Activated CD4-positive, alpha-beta T cell treated with anti-CD3 and anti-CD28 coated beads, Interleukin-2, amount 50 U/mL, for 24 hours (primary cell): ENCODE data around the gene ZBTB14.

ENCODE experiments used
- DNase-seq, 2 donors: peaks; one replicate each; pipeline ENCODE4 v3.0.0-alpha.2; 2020; ENCODE audit warnings: low read depth in 1 of 2, low spot score in 1 of 2

ZBTB14 gene

DNA sequence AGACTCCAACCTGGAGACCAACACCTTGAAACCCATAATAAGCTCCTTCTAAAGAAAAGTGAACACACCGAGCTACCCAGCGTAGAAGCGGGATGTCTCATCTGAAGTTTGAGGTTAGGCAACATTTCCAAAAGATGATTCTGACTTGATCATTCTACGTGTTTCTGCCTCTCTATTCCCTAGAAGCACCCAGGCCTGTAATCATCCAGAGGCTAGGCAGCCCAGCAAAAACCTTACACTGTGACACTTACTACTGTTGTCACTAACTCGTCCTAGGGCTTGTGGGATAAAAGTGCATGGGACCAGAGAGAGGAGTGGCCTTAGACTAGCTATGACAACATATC lies 1.4 kb downstream of the ZBTB14 start:
- DNase-seq = no peak

DNA sequence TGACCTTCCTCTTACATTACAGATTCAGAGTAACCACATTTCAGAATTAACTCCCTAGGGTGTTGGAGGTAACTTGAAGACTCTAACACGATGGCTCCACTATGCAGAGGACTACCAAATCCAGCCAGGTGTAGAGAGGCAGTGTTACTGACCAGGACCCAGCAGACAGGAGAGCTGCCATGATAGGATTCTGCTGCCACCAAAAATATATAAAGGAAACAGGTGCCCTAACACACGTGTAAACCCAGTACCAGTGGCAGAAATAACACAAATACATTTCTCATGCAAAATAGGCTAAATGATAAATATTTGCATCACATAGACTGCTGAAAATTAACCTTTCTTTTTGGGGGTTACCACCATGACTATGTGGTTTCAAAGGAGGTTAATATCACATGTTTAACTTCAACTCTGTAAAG lies 7.0 kb downstream of the ZBTB14 start:
- no peak for DNase-seq

DNA sequence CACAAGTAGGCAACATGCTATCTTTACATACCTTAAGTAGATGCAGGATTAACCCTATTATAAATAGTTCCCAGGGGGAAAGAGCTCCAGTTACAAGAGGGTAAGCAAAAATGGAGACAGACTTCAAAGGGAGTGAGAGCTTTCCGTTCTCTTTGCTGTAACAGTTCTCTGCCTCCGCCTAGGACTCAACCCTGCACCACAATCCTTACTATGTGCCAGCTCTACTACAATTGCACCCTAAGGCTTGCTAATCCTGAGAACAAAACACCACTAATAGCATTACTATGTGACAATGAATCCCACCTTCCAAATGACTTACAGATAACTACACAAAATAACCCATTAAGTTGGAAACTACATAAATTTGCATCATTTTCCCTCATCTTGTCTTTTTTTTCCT lies 7.7 kb downstream of the ZBTB14 start:
- DNase-seq = no peak

DNA sequence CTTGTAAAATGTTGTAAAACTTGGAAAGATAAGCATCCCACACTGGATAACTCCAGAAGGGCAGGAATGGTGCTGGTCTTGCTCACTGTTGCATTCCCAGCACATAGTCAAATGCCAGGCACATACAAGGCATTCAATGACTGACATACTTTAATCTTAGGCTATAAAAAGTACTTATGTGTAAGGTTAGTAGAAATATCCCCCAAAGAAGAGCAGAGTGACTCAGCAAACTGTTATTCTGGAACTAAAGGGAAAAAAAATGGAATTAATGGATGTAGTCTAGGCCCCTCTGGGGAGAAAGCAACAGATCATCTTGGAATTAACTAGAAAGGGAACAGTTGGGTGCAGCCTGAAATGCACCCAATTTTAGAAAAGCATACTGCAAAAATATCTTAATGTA lies 9.0 kb downstream of the ZBTB14 start:
- no peak for DNase-seq

DNA sequence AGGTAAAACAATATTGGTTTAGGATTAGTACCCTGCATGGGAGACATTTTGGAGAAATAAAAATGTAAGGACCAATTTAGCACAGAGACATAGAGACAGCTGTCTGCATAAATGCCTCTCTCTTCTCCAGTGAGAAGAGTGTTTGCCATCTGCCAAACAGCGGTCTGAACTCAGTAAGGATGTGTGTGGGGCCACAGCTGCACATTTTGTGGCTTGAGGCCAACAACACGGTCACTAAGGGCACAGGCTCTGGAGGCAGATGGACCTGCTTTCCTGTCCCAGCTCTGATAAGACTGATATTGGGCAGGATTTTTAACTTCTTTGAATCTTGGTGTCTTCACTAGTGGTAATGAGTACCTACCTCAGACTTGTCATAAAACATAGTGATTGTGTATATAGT lies 10.2 kb downstream of the ZBTB14 start:
- no peak for DNase-seq

DNA sequence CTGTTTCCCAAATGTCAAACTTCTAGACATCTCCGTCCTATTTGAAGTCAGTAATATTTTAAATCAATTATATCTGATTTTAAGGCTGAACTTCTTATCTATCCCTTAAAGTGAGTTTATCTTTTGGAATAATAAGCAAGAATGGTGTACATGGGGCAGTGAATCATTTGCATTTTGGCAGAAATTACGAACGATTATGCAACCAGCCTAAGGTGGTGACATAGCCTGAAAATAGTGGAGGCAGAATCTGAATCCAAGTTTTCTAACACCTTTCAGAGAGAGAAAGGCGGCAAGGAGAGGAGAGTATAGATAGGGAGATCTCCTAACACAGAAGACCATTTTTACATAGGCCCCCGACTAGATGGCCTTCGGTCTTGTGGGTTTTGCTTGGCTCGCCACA lies 10.7 kb downstream of the ZBTB14 start:
- no peak for DNase-seq

DNA sequence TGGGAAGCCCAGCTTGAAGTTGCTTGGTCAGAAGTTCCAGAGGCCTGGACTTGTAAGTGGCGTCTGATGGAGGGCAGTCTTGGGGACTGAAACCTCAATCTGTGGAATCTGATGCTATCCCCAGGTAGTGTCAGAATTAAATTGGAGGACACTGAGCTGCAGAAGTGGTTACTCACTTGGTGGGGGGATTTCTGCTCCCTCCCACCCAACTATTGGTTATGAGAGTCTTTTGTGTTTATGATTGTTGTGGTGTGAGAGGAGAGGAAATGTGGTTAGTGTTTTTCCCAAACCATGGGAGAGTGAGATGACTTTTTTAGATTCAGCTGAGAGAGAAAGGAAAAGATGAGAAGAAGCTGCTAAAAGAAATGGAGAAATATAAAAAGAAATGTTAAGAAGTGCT lies 12.8 kb downstream of the ZBTB14 start:
- no peak for DNase-seq

DNA sequence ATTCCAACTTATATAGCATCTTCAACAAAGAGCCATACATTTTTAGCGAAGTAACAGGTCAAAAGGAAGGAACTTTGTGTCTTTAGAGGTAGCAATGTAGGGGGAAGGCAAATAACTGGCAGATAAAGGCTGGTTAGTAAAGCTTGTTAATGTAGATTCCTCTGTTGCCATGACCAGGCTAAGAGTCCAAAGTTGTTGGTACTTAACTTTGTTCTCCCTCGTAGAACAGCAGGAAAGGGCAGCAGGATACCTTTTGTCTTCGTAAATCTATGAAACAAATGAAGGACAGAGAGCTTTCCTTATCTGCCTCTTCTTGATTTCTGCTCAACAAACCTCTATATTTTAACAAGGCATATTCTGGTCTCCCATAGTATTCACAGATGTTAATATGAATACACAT lies 18.6 kb downstream of the ZBTB14 start:
- no peak for DNase-seq

DNA sequence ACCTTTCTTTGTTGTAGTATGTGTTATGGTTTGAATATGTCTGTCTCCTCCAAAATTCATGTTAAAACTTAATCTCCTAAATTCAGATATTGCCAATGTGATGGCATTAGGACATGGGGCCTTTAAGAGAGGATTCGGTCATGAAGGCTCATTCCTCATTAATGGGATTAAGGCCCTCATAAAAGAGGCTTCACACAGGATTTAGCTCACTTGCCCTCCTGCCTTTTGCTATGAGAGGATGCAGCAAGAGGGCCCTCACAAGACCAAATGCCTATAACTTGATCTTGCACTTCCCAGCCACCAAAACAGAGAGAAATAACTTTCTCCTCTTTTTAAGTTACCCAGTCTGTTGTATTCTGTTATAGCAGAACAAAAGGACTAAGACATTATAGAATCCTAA lies 19.7 kb downstream of the ZBTB14 start:
- DNase-seq = no peak

DNA sequence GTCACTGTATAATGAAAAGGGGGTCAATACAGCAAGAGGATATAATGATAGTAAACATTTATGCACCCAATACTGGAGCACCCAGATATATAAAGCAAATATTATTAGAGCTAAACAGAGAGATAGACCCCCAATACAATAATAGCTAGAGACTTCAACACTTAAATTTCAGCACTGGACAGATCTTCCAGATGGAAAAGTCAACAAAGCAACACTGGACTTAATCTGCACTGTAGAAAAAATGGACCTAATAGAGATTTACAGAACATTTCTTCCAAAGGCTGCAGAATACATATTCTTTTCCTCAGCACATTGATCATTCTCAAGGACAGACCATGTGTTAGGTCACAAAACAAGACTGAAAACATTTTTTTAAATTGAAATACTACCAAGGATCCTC lies 26.7 kb downstream of the ZBTB14 start:
- DNase-seq = no peak

DNA sequence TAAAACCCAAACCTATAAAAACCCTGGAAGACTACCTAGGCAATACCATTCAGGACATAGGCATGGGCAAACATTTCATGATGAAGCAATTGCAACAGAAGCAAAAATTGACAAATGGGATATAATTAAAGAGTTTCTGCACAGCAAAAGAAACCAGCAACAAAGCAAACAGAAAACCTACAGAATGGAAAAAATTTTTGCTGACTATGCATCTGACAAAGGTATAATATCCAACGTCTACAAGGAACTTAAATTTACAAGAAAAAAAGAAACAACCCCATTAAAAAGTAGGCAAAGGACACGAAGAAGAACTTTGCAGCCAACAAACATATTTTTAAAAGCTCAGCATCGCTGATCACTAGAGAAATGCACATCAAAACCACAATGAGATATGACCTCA lies 28.8 kb downstream of the ZBTB14 start:
- DNase-seq = no peak

DNA sequence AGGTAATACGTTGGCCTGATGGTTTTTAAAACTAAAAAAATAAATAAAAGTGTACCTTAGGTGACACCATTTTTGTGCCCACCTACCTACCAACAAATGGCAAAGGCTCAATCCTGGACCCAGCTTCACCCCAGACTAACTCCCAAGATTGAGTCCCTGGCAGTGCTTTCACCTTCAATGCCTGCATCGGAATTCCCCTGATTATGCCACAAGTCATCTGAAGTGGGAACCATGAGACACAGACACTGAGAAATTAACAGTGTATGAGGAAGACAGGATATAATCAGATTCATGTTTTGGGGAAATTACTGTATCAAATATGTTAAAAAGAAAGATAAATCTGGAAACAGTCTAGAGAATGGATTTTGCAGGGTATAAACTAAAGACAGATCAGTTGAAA lies 41.6 kb downstream of the ZBTB14 start:
- no peak for DNase-seq

DNA sequence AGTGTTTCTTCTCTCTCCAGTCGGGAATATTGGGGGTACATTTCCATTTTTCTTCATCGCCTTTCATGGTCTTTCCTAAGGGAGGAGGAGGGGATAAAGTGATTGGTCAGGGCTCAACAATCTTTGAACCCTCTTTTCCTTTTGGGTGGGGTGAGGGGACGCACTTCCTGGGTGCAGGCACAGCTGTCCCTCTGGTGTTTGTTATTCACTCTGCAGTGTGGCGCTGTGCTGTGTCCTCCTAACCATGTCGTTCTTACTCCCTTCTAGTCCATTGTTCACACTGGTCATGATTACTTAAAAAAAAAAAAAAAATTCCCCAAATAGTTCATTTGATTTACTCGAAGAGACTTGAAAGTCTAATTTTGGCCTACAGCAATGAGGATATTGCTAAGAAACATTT lies 44.4 kb downstream of the ZBTB14 start:
- no peak for DNase-seq

DNA sequence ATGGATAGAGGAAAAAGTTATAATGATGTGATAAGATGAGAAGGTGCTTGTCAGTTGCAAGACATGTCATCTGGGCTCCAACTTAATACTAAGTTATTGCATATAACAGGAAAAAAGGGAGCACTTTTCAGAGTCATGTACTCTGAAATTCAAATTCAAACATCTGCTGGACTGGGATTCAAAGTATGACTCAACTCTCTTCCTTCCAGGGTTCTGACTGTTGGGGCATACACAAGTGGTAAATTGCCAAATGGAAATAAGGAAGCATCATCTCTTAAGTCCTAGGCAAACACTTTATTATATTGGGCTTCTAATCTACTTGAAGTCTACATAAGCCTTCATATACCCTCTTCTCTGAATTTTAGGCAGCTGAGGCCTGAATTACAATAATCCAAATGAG lies 44.9 kb downstream of the ZBTB14 start:
- DNase-seq = no peak

DNA sequence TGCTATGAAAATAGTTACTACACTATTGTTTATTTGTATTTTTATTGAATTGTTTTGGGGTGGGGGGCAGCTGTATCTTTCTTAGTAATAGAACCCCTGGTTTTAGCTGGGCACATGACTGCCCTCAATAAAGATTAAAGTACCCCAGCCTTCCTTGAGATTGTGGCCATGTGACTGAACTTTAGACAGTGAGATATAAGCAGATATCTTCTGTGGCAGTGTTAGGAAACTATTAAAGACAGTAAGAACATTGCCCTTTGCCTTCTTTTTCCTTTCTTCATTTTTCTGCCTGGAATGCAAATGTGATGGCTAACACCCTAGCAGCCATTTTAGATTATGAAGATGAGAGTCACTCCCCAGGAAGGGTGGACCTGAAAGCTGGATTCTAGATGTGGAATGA lies 50.6 kb downstream of the ZBTB14 start:
- DNase-seq = no peak

DNA sequence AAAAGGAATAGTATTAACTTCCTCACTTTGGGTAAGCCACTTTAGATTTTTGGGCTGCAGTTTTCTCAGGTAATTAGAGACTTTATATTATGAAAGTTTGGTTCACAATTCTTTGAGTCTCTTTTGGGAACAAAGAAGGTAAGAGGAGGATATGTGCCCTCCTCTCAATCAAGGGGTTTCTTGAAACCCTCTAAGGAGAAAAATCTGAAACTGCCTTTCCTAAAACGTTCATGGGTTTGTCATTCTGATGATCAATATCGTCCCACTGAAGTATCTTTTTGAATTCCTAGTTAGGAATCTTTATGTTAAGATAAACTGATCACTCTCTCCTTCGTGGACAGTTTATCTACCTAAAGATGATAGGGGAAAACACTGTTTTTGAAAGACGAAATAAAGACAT lies 56.1 kb downstream of the ZBTB14 start:
- no peak for DNase-seq
